ENCODE results near the gene POLA1. TPM values are rescaled to one million over a fixed set of nuclear protein-coding genes. Genes with fewer than 3 reads are reported as not detected.

POLA1 gene
- total and polyA plus RNA-seq, 4 experiments from 2014 or later, result 4.9 to 9.1 (median 7.0) TPM

DNA sequence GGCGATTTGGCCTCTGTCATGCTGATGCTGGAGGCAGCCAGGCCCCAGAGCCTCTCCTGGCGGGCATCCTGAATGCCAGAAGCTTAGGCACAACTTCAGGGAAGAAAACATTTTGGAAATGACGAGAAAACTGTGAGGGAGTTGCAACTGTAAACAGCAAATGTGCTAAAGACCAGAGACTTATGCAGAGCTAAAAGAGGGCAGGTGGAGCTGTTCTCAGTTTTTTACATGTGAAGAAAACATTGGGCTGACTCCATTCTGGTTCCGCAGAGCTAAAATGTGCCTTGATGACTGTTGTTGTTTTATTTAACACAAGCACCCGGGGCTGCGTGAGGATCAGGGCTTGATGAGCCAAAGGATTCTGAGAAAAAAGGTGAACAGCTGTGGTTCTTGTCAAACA is 332.9 kb downstream of the POLA1 start:
- peaks cover 8% of the 10 kb centered on the region for H3K4me1 ChIP-seq (ENCODE audit: insufficient read depth, low read length)
- H3K9me3 ChIP-seq (ENCODE audit: control insufficient read depth in 1 of 2, low read length in 2 of 2), result no peaks in the 10 kb centered on the region
- peaks cover 0 to 3% (median 0%) of the 10 kb centered on the region in 8 donors for H3K9me3 Mint-ChIP-seq
- H3K36me3 ChIP-seq (ENCODE audit: insufficient read depth, low read length), result no peaks in the 10 kb centered on the region
- H3K36me3 Mint-ChIP-seq, result no peaks in the 10 kb centered on the region
- H3K4me1 Mint-ChIP-seq, result peaks cover 3 to 19% (median 9%) of the 10 kb centered on the region in 4 donors
- intact Hi-C loops (cut with micrococcal nuclease), result loop anchor here (10.0 kb wide), 1 partner anchor 272 kb away; no protein-coding TSS in a partner anchor
- no peak overlapping the region for H3K27ac ChIP-seq (ENCODE audit: low read depth, low read length)
- H3K27me3 ChIP-seq (ENCODE audit: insufficient read depth, low read length), result peaks cover 9% of the 10 kb centered on the region
- H3K27me3 Mint-ChIP-seq, result peaks cover 24 to 30% of the 10 kb centered on the region in 2 donors
- H3K27ac Mint-ChIP-seq, result no peak overlapping the region
- DNase-seq, result no peak
- POLR2A ChIA-PET (ENCODE audit: partially characterized antibody), result no interaction called here
- no peak overlapping the region for H3K4me3 ChIP-seq (ENCODE audit: low read length in 2 of 2)
- H3K4me3 Mint-ChIP-seq, result no peak overlapping the region
- CTCF ChIA-PET (ENCODE audit: partially characterized antibody), result interaction anchor here (1.7 kb wide), 1 partner anchor 188 kb away, joined by 7 read pairs; no protein-coding TSS in a partner anchor

DNA sequence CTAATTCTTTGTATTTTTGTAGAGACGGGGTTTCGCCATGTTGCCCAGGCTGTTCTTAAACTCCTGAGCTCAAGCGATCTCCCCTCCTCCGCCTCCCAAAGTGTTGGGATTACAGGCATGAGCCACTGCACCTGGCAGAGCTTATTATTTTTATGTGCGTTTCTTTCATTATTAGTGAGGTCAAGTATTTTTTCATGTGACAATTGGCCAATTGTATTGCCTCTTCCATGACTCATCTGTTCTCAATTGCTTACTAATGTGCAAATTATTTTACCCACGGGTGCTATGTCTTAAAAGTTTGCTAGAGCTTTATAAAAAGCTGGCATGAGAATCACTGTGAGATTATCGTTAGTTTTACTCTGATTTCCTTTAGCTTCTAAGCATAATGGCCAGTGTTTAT is 335.0 kb downstream of the POLA1 start:
- H3K27me3 ChIP-seq (ENCODE audit: insufficient read depth, low read length), result peaks cover 4% of the 10 kb centered on the region
- peaks cover 11 to 18% of the 10 kb centered on the region in 2 donors for H3K27me3 Mint-ChIP-seq
- H3K4me1 ChIP-seq (ENCODE audit: insufficient read depth, low read length), result no peaks in the 10 kb centered on the region
- no peak for DNase-seq
- peaks cover 0 to 4% (median 0%) of the 10 kb centered on the region in 4 donors for H3K4me1 Mint-ChIP-seq
- CTCF ChIA-PET (ENCODE audit: partially characterized antibody), result no interaction called here
- no peaks in the 10 kb centered on the region for H3K36me3 ChIP-seq (ENCODE audit: insufficient read depth, low read length)
- intact Hi-C loops (cut with micrococcal nuclease), result loop anchor here (10.0 kb wide), 1 partner anchor 274 kb away; no protein-coding TSS in a partner anchor
- H3K36me3 Mint-ChIP-seq, result no peaks in the 10 kb centered on the region
- POLR2A ChIA-PET (ENCODE audit: partially characterized antibody), result no interaction called here
- H3K4me3 ChIP-seq (ENCODE audit: low read length in 2 of 2), result no peak overlapping the region
- no peak overlapping the region for H3K27ac Mint-ChIP-seq
- H3K9me3 ChIP-seq (ENCODE audit: control insufficient read depth in 1 of 2, low read length in 2 of 2), result no peaks in the 10 kb centered on the region
- H3K27ac ChIP-seq (ENCODE audit: low read depth, low read length), result no peak overlapping the region
- no peak overlapping the region for H3K4me3 Mint-ChIP-seq
- peaks cover 0 to 3% (median 0%) of the 10 kb centered on the region in 8 donors for H3K9me3 Mint-ChIP-seq

DNA sequence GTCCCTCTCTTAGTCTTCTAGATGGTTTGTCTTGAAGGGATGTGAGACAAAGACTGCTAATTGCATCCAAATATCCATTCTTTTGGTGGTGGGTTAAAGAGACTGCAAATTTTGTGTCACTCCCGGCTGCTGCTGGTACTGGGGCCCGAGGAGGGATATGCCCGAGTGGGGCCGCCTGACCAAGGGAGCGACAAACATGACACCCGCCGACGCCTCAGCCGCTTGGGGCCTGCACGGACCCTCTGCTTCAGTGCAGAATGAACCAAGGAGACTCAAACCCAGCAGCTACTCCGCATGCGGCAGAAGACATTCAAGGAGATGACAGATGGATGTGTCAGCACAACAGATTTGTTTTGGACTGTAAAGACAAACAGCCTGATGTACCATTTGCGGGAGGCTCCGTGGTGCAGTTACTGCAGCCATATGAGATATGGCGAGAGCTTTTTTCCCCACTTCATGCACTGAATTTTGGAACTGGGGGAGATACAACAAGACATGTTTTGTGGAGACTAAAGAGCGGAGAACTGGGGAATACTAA is 335.6 kb downstream of the POLA1 start:
- Mint-ChIP-seq H3K9me3 (peaks cover 0 to 3% (median 0%) of the 10 kb centered on the region in 8 donors), H3K27me3 (peaks cover 8 to 13% of the 10 kb centered on the region in 2 donors), H3K36me3 (no peaks in the 10 kb centered on the region), H3K4me3 (no peak overlapping the region), H3K4me1 (no peaks in the 10 kb centered on the region), H3K27ac (no peak overlapping the region)
- intact Hi-C loops (cut with micrococcal nuclease), result loop anchor here (10.0 kb wide), 1 partner anchor 275 kb away; no protein-coding TSS in a partner anchor
- Histone ChIP-seq H3K27ac (ENCODE audit: low read depth, low read length) (no peak overlapping the region), H3K4me1 (ENCODE audit: insufficient read depth, low read length) (no peaks in the 10 kb centered on the region), H3K36me3 (ENCODE audit: insufficient read depth, low read length) (no peaks in the 10 kb centered on the region), H3K4me3 (ENCODE audit: low read length in 2 of 2) (no peak overlapping the region), H3K9me3 (ENCODE audit: control insufficient read depth in 1 of 2, low read length in 2 of 2) (no peaks in the 10 kb centered on the region), H3K27me3 (ENCODE audit: insufficient read depth, low read length) (no peaks in the 10 kb centered on the region)
- ChIA-PET CTCF (ENCODE audit: partially characterized antibody) (no interaction called here), POLR2A (ENCODE audit: partially characterized antibody) (no interaction called here)
- no peak for DNase-seq

- intact Hi-C loops (cut with micrococcal nuclease), result no loop called here
- no peaks in the 10 kb centered on the region for H3K4me1 Mint-ChIP-seq
- CTCF ChIA-PET (ENCODE audit: partially characterized antibody), result interaction anchor here (1.6 kb wide), 1 partner anchor 109 kb away, joined by 5 read pairs; no protein-coding TSS in a partner anchor
These were observed 341.2 kb downstream of the POLA1 start for GRCh38 chrX:25034889-25035288.

DNA sequence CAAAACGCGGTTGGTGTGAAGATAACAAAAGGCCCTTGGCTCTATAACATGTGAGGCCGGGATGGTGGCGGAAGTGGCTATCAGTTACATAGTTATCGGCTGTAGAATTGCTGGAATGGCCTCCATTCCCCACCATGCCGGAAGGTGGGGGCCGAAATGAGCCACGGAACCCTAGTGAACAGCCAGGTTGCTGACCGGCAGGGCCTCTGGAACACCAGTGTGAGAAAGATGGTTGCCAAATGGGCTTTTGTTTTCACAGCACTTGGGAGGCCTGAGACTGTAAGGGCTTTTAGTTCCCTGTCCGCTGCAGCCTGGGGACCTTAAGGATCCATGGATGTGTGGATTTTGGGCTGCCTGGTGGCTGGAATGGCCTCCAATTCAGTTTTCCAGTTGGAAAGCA is 345.3 kb downstream of the POLA1 start:
- Mint-ChIP-seq H3K27me3 (no peaks in the 10 kb centered on the region), H3K4me3 (no peak overlapping the region), H3K36me3 (no peaks in the 10 kb centered on the region), H3K4me1 (no peaks in the 10 kb centered on the region), H3K9me3 (no peaks in the 10 kb centered on the region), H3K27ac (no peak overlapping the region)
- H3K36me3 ChIP-seq (ENCODE audit: insufficient read depth, low read length), result no peaks in the 10 kb centered on the region
- H3K27ac ChIP-seq (ENCODE audit: low read depth, low read length), result no peak overlapping the region
- ChIA-PET CTCF (ENCODE audit: partially characterized antibody) (no interaction called here), POLR2A (ENCODE audit: partially characterized antibody) (no interaction called here)
- H3K9me3 ChIP-seq (ENCODE audit: control insufficient read depth in 1 of 2, low read length in 2 of 2), result no peaks in the 10 kb centered on the region
- no peak overlapping the region for H3K4me3 ChIP-seq (ENCODE audit: low read length in 2 of 2)
- H3K27me3 ChIP-seq (ENCODE audit: insufficient read depth, low read length), result no peaks in the 10 kb centered on the region
- DNase-seq, result no peak
- no peaks in the 10 kb centered on the region for H3K4me1 ChIP-seq (ENCODE audit: insufficient read depth, low read length)
- intact Hi-C loops (cut with micrococcal nuclease), result no loop called here

More at GRCh38 chrX:25034889-25035288, 341.2 kb downstream of the POLA1 start:
- Histone ChIP-seq H3K27ac (ENCODE audit: low read depth, low read length) (no peak overlapping the region), H3K36me3 (ENCODE audit: insufficient read depth, low read length) (no peaks in the 10 kb centered on the region), H3K27me3 (ENCODE audit: insufficient read depth, low read length) (no peaks in the 10 kb centered on the region), H3K4me1 (ENCODE audit: insufficient read depth, low read length) (no peaks in the 10 kb centered on the region), H3K4me3 (ENCODE audit: low read length in 2 of 2) (no peak overlapping the region), H3K9me3 (ENCODE audit: control insufficient read depth in 1 of 2, low read length in 2 of 2) (no peaks in the 10 kb centered on the region)
- H3K36me3 Mint-ChIP-seq, result no peaks in the 10 kb centered on the region
- DNase-seq, result no peak
- H3K4me3 Mint-ChIP-seq, result no peak overlapping the region
- POLR2A ChIA-PET (ENCODE audit: partially characterized antibody), result no interaction called here
- H3K9me3 Mint-ChIP-seq, result no peaks in the 10 kb centered on the region
- H3K27ac Mint-ChIP-seq, result no peak overlapping the region
- no peaks in the 10 kb centered on the region for H3K27me3 Mint-ChIP-seq

GRCh38 chrX:25043192-25043591 is 349.5 kb downstream of the POLA1 start:
- no peaks in the 10 kb centered on the region for H3K9me3 ChIP-seq (ENCODE audit: control insufficient read depth in 1 of 2, low read length in 2 of 2)
- no peak for DNase-seq
- no peak overlapping the region for H3K27ac ChIP-seq (ENCODE audit: low read depth, low read length)
- intact Hi-C loops (cut with micrococcal nuclease), result no loop called here
- Mint-ChIP-seq H3K9me3 (no peaks in the 10 kb centered on the region), H3K36me3 (no peaks in the 10 kb centered on the region), H3K27me3 (no peaks in the 10 kb centered on the region), H3K27ac (no peak overlapping the region), H3K4me3 (no peak overlapping the region), H3K4me1 (peaks cover 0 to 5% (median 3%) of the 10 kb centered on the region in 4 donors)
- no peaks in the 10 kb centered on the region for H3K27me3 ChIP-seq (ENCODE audit: insufficient read depth, low read length)
- no peak overlapping the region for H3K4me3 ChIP-seq (ENCODE audit: low read length in 2 of 2)
- POLR2A ChIA-PET (ENCODE audit: partially characterized antibody), result no interaction called here
- H3K36me3 ChIP-seq (ENCODE audit: insufficient read depth, low read length), result no peaks in the 10 kb centered on the region
- CTCF ChIA-PET (ENCODE audit: partially characterized antibody), result no interaction called here
- no peaks in the 10 kb centered on the region for H3K4me1 ChIP-seq (ENCODE audit: insufficient read depth, low read length)

All from CD4-positive, alpha-beta memory T cell (primary cell).